Bronchial epithelial cell (primary cell): ENCODE measurements around the gene CRAMP1. TPM values are rescaled to one million over a fixed set of nuclear protein-coding genes. Genes with fewer than 3 reads are reported as not detected.
A peak's percentile ranks its signal among the peaks of the same experiment; 100 is the strongest.

Source experiments
- DNase-seq: peaks from one replicate; pipeline ENCODE4 v3.0.0-alpha.2; 2010; ENCODE audit warnings: low read depth
- FAIRE-seq: peaks from 2 replicates; lab custom pipeline; 2011; peaks lifted over from hg19 to GRCh38; lab: Jason Lieb, UNC
- H3K27me3 ChIP-seq: 2 replicates; pipeline ENCODE4 v1.5.1; 2011; ENCODE audit warnings: low read length; ENCODE audit not compliant: control insufficient read depth, insufficient read depth
- H3K36me3 ChIP-seq: 2 replicates; pipeline ENCODE4 v1.5.1; 2011; ENCODE audit warnings: low read length; ENCODE audit not compliant: control insufficient read depth, insufficient read depth
- H3K4me3 ChIP-seq: 2 replicates; pipeline ENCODE4 v1.5.1; 2011; ENCODE audit warnings: mild to moderate bottlenecking, low read depth, low read length, control low read depth
- CTCF ChIP-seq: IDR thresholded peaks from 2 replicates; pipeline ENCODE4 v1.5.1; 2011; ENCODE audit warnings: mild to moderate bottlenecking, moderate library complexity, low read length, control low read depth, inconsistent platforms; ENCODE audit not compliant: insufficient read depth, severe bottlenecking
- total RNA-seq: library from RNA; depleted of rRNA; stranded (reverse); fragments of >200 nt; gene quantifications from 2 replicates; pipeline ENCODE4 v1.2.1, GENCODE V29; 2014

CRAMP1 gene
- total RNA-seq, 1 donor from 2014 or later: 3.9 TPM

GRCh38 chr16:1642148-1642547 lies 30.0 kb downstream of the CRAMP1 start:
- Histone ChIP-seq H3K27me3 (no peaks in the 10 kb centered on the region), H3K36me3 (peaks cover 38% of the 10 kb centered on the region), H3K4me3 (no peak overlapping the region)
- FAIRE-seq (no peak), DNase-seq (no peak)
- no peak for TF ChIP-seq CTCF

- FAIRE-seq (no peak), DNase-seq (no peak)
- no peak overlapping the region for H3K4me3 ChIP-seq
- H3K27me3 ChIP-seq: no peaks in the 10 kb centered on the region
- no peak for TF ChIP-seq CTCF
- H3K36me3 ChIP-seq: peaks cover 35% of the 10 kb centered on the region
These were observed 30.6 kb downstream of the CRAMP1 start for GRCh38 chr16:1642753-1643152.

GRCh38 chr16:1643521-1643920 lies 31.4 kb downstream of the CRAMP1 start:
- peaks cover 33% of the 10 kb centered on the region for H3K36me3 ChIP-seq
- H3K4me3 ChIP-seq: no peak overlapping the region
- no peaks in the 10 kb centered on the region for H3K27me3 ChIP-seq
- DNase-seq (no peak), FAIRE-seq (no peak)
- TF ChIP-seq CTCF: no peak

- peak; percentile 72 for DNase-seq
- no peak for TF ChIP-seq CTCF
- Histone ChIP-seq H3K27me3 (no peaks in the 10 kb centered on the region), H3K36me3 (peaks cover 22% of the 10 kb centered on the region), H3K4me3 (no peak overlapping the region)
- peak; percentile 95 for FAIRE-seq
These were observed 33.9 kb downstream of the CRAMP1 start for GRCh38 chr16:1645914-1646525.

DNA sequence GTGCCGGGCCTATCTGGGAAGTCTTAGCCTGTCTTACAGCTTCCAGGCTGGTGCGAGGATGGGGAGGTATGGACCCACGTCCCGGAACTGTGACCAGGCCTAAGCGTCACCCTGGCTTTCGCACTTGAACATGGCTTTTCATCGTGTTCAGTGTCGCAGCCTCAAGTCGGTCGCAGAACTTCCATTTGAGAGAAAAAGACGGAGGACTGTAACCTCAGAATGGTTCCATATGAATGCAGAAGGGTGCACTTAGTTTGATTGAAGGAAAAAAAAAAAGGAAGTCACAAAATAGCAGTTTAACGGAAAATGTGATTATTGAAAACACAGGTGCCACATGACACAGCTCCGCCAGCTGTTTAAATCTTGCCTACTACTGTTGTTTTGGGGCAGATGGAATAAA lies 35.7 kb downstream of the CRAMP1 start:
- no peak for TF ChIP-seq CTCF
- no peak for DNase-seq
- Histone ChIP-seq H3K27me3 (no peaks in the 10 kb centered on the region), H3K4me3 (no peak overlapping the region), H3K36me3 (peaks cover 15% of the 10 kb centered on the region)
- FAIRE-seq: no peak

DNA sequence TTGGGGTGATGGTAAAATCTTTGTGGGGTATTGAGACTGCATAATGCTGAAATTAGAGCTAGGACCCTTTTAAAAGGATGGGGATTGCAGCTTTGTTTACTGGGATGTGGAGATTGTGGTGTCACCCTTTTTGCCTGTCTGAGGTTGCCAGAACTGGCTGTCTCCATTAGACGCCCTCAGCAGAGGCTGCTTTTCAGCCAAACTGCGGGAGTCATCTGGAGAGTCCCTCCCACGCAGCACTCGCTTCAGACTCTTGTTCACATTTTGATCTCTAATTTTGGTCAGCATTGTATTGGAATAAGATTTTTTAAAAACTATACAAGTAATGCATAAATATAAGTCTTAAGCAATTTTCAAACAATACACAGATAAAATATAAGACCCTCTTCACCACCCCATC lies 38.0 kb downstream of the CRAMP1 start:
- Histone ChIP-seq H3K36me3 (peaks cover 15% of the 10 kb centered on the region), H3K27me3 (no peaks in the 10 kb centered on the region), H3K4me3 (no peak overlapping the region)
- FAIRE-seq (no peak), DNase-seq (no peak)
- TF ChIP-seq CTCF: no peak
